ENCODE data around the gene NAALADL1.
"Not testable (repeated sequence)": the region's sequence is repeated elsewhere in the genome, so short reads cannot be mapped to it uniquely, and the experiment has no call there.

Gene NAALADL1

DNA sequence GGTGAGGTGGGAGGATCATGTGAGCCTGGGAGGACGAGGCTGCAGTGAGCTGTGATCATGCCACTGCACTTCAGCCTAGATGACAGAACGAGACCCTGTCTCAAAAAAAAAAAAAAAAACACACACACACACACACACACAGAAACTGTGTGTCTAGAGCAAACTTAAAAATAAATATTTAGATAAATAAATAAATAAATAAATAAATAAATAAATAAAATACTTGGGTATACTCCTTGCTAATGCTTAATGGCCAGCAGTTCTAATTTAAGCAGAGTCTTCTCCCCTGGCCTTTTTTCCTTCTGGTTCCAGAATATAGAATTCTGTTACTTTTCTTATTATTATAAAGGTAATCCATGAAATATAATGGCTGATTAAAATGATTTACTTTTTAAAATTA lies 49.5 kb downstream of the NAALADL1 start:
- no peak for DNase-seq (ENCODE audit: low read depth in 2 of 2)
- TF ChIP-seq, protein P1, sequence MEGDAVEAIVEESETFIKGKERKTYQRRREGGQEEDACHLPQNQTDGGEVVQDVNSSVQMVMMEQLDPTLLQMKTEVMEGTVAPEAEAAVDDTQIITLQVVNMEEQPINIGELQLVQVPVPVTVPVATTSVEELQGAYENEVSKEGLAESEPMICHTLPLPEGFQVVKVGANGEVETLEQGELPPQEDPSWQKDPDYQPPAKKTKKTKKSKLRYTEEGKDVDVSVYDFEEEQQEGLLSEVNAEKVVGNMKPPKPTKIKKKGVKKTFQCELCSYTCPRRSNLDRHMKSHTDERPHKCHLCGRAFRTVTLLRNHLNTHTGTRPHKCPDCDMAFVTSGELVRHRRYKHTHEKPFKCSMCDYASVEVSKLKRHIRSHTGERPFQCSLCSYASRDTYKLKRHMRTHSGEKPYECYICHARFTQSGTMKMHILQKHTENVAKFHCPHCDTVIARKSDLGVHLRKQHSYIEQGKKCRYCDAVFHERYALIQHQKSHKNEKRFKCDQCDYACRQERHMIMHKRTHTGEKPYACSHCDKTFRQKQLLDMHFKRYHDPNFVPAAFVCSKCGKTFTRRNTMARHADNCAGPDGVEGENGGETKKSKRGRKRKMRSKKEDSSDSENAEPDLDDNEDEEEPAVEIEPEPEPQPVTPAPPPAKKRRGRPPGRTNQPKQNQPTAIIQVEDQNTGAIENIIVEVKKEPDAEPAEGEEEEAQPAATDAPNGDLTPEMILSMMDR (IDR thresholded peaks at IDR 0.05; ENCODE audit: low read depth, low read length): no peak
- H3K4me3 ChIP-seq (replicated peaks in 1 of 2; ENCODE audit: low read depth in 2 of 2, low read length in 2 of 2): no peak overlapping the region

DNA sequence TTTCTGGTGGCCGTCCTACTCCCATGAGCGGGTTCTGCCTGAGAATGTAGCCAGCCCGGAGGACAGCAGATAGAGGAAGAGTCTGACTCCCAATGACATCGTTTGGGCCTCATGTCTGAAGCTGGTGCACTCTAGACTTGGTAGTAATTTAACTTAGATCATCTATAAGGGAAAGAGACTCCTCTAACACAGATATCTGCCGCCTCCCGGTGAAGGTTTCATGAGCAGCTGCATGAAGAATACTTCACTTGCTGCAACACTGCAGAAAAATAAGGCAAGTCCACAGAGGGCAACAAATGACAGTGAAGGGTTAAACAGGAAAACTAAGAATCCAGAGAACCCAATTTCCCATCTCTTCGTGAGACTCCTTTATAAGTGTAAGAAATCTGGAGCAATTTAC lies 50.3 kb downstream of the NAALADL1 start:
- peak in 1 of 2 donors; percentile 14 for DNase-seq (ENCODE audit: low read depth in 2 of 2)
- no peak overlapping the region for H3K4me3 ChIP-seq (replicated peaks in 1 of 2; ENCODE audit: low read depth in 2 of 2, low read length in 2 of 2)
- TF ChIP-seq, protein P1 (IDR thresholded peaks at IDR 0.05; ENCODE audit: low read depth, low read length): no peak

DNA sequence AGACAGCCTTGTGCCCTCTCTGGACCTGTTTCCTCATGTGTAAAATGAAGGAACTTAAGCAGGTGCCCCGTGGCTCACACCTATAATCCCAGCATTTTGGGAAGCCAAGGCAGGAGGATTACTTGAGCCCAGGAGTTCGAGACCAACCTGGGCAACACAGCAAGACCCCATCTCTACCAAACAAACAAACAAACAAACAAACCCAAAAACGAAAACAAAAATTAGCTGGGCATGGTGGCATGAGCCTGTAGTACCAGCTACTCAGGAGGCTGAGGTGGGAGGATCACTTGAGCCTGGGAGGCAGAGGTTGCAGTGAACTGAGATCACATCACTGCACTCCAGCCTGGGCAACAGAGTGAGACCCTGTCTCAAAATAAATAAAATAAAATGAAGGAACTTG lies 54.4 kb downstream of the NAALADL1 start:
- not testable (repeated sequence) for DNase-seq (ENCODE audit: low read depth in 2 of 2); H3K4me3 ChIP-seq (replicated peaks in 1 of 2; ENCODE audit: low read depth in 2 of 2, low read length in 2 of 2)

DNA sequence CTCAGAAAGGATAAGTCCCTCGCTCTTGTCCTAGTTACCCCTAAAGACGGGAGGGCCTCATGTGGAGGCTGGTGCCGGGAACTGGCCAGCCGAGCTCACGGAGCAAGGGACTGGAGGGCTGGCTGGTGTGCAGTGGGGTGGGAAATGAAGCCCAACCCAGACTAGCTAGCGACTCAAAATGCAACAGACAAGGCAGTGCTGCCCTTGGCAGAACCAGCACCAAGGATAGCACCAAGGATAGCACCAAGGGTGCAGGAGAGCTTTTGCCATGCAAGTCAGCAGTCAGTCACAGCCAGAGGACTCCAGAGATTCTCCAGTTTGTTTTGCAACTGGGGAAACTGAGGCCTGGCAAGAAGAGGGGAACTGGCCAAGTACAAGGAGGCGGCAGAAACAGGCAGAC lies 55.1 kb downstream of the NAALADL1 start:
- TF ChIP-seq, protein P1 (IDR thresholded peaks at IDR 0.05; ENCODE audit: low read depth, low read length): no peak
- H3K4me3 ChIP-seq (replicated peaks in 1 of 2; ENCODE audit: low read depth in 2 of 2, low read length in 2 of 2): no peak overlapping the region
- peak; percentile 42 to 50 for DNase-seq (ENCODE audit: low read depth in 2 of 2)

DNA sequence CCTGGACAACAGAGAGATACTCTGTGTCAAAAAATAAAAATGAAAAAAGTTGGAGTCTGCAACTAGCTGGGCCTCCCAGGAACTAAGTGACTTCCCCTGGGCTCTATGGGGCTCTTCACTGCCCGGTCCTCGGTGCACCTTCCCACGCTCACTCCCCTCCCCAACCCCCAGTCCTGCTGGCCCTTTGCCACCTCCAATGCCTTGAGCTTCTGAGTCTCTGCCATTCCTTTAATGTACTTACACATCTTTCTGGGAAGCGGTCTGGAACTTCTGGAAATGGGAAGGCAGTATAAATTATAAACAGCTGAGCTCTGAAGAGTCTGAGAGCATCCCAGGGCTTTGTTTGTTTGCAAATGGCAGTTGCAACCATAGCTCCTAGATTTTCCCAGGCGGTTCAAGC lies 55.6 kb downstream of the NAALADL1 start:
- TF ChIP-seq, protein P1 (IDR thresholded peaks at IDR 0.05; ENCODE audit: low read depth, low read length): no peak
- no peak overlapping the region for H3K4me3 ChIP-seq (replicated peaks in 1 of 2; ENCODE audit: low read depth in 2 of 2, low read length in 2 of 2)
- no peak for DNase-seq (ENCODE audit: low read depth in 2 of 2)

DNA sequence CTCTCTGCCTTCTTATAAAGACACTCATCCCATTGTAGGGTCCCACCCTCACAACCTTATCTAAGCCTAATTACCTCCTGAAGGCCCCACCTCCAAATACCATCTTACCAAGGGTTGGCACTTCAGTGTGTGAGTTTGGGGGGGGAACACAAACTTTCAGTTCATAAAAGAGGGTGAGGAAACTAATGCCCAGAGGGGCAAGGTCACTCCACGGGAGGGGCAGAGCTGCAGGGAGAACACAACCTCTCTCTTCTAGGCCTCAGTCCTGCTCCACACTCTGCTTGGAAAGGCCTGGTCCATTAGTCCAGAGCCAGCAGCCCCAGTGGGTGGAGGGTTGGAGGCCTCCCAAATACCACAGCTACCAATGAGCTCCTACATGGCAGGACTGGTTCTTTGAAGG lies 58.9 kb downstream of the NAALADL1 start:
- no peak overlapping the region for H3K4me3 ChIP-seq (replicated peaks in 1 of 2; ENCODE audit: low read depth in 2 of 2, low read length in 2 of 2)
- no peak for DNase-seq (ENCODE audit: low read depth in 2 of 2)
- TF ChIP-seq, protein P1 (IDR thresholded peaks at IDR 0.05; ENCODE audit: low read depth, low read length): no peak

DNA sequence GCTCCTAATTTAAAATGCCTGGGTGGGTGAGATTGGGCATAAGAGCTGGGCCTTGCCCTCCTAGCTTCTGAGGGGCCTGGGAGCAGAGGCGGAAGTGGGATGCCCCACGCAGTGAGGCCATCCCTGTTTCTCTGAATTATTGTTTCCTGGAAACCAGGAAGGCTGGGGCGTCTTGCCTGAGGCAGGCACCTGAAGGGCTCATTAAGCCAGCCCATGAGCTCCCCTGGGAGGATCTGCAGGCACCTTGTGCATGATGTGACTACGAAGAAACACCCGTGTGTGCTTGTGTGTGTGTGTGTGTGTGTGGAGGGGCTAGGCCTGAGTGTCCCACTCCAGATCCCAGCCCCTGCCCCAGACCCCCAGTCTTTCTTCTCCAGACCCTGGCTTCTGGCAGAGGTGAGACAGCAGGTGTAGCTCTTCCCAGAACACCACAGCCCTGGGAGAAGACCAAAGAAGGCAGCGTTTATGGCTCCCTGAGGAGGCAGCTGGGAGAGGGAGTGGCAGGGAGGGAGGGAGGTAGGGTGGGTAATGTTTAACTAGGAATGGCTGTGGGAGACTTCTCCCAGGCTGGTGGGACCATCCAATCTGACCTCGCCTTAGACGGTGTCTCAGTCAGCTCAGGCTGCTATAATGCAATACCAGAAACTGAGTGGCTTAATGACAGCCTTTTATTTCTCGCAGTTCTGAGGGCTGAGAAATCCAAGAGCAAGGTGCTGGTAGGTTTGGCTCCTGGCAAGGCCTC lies 59.5 kb downstream of the NAALADL1 start:
- H3K4me3 ChIP-seq (replicated peaks in 1 of 2; ENCODE audit: low read depth in 2 of 2, low read length in 2 of 2): no peak overlapping the region
- DNase-seq (ENCODE audit: low read depth in 2 of 2): no peak
- TF ChIP-seq, protein P1 (IDR thresholded peaks at IDR 0.05; ENCODE audit: low read depth, low read length): no peak

Data from cardiac fibroblast (primary cell).